ENCODE results near the gene ADCY3. TPM values are rescaled to one million over a fixed set of nuclear protein-coding genes. Genes with fewer than 3 reads are reported as not detected.

Gene ADCY3
- total and polyA plus RNA-seq, 10 of the 15 experiments (the other 5 are each of a cell fraction or from before 2014, with no cell fraction given) = 2.8 to 102 (median 50.4) TPM

DNA sequence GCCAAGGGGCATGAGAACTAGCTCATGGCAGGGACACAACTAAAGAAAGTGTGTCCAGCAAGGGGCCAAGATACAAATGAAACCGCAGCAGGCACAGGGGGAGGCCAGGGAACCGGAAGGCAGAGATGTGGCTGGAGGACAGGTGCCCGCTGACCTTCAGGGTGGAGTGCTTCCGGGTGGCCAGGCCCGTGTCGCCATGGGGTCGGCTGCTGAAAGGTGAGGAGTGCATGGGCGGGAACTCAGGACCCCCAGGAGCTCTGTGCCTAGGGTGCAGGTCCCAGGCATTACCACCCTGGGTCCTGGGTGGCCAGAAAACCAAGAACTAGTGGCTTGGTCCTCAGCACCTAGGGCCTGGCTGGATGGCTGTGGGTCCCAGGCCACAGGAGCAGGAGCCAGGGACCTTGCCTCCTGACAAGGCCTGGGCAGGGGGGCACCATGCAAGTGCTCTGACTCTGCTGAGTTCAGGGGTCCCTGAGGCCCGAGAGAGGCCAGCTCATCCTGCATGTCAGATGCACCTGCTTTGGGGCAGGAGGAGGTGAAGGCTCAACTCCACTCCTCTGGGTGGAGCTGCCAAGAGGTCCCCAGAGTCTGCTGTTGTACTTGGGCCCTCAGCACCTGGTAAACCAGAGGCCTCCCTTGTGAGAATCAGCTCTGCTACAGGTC, 75.9 kb downstream of the ADCY3 start:
- Histone ChIP-seq H4K20me1 (ENCODE audit: control insufficient read depth, insufficient read depth) (no peaks in the 10 kb centered on the region), H3K27ac (ENCODE audit: control insufficient read depth, insufficient read depth) (no peak overlapping the region), H3K4me3 (no peak overlapping the region), H3K79me2 (ENCODE audit: control insufficient read depth, insufficient read depth, low read length) (no peaks in the 10 kb centered on the region; the same call in 1 of the 2 replicates), H3K9me3 (replicated peaks; ENCODE audit: control insufficient read depth, insufficient read depth, low read length) (peaks cover 21% of the 10 kb centered on the region; the same call in 2 of the 3 replicates), H3K4me2 (ENCODE audit: control insufficient read depth, insufficient read depth) (no peak overlapping the region), H3K36me3 (ENCODE audit: control insufficient read depth in 2 of 2, insufficient read depth in 2 of 2, low read length in 1 of 2) (peaks cover 0 to 25% of the 10 kb centered on the region in 2 experiments; a peak in 3 of 4 replicates), H3K9ac (ENCODE audit: control insufficient read depth, insufficient read depth, low read length) (no peak overlapping the region), H2AFZ (ENCODE audit: control insufficient read depth, low read depth, low read length) (no peak overlapping the region), H3K27me3 (replicated peaks in 1 of 2; ENCODE audit: control insufficient read depth in 2 of 2, insufficient read depth in 2 of 2, low read length in 1 of 2) (no peaks in the 10 kb centered on the region), H3K4me1 (ENCODE audit: control insufficient read depth, insufficient read depth, low read length) (no peaks in the 10 kb centered on the region)
- in situ Hi-C loops (cut with MboI) (no loop called here), intact Hi-C loops (cut with micrococcal nuclease; ENCODE audit: unreplicated experiment) (no loop called here)
- no peak for FAIRE-seq
- RAD21 ChIA-PET (ENCODE audit: unreplicated experiment) = no interaction called here
- BruUV-seq (replicated peaks) = no TSS peak
- no peak for ATAC-seq
- CTCF ChIA-PET = no interaction called here
- no peak for DNase-seq (ENCODE audit: low read depth, low spot score)
- TF ChIP-seq, protein P1, sequence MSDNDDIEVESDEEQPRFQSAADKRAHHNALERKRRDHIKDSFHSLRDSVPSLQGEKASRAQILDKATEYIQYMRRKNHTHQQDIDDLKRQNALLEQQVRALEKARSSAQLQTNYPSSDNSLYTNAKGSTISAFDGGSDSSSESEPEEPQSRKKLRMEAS (IDR thresholded peaks at IDR 0.05; ENCODE audit: low read depth, low read length) = no peak
- TF ChIP-seq IRF5 (IDR thresholded peaks at IDR 0.05; ENCODE audit: borderline replicate concordance) = no peak
- TF ChIP-seq POLR2AphosphoS5 (IDR thresholded peaks at IDR 0.05; ENCODE audit: low read length) = no peak
- TF ChIP-seq ATF7 (IDR thresholded peaks at IDR 0.05; ENCODE audit: low read depth) = no peak
- TF ChIP-seq CEBPB (IDR thresholded peaks at IDR 0.05; ENCODE audit: borderline replicate concordance in 1 of 2, low read depth in 2 of 2, low read length in 2 of 2) = no peak
- TF ChIP-seq HDGF (IDR thresholded peaks at IDR 0.05) = no peak
- TF ChIP-seq USF2 (IDR thresholded peaks at IDR 0.05; ENCODE audit: borderline replicate concordance, low read depth, low read length) = no peak
- 92% methylated on average over 9 of the region's 9 CpGs for WGBS (ENCODE audit: insufficient coverage, insufficient replicate concordance, low lambda C conversion rate, missing lambda C conversion rate)
- POLR2A ChIA-PET = no interaction called here
- SMC1A ChIA-PET (ENCODE audit: uncharacterized antibody, unreplicated experiment) = no interaction called here
